GM19372 (cell line): ENCODE results near the gene C10orf53.
"Not testable (repeated sequence)": the region's sequence is repeated elsewhere in the genome, so short reads cannot be mapped to it uniquely, and the experiment has no call there.

ENCODE experiments used
- ATAC-seq: cut with Tn5 transposase; IDR thresholded peaks from one replicate; pipeline ENCODE4 v1.9.1; 2021; ENCODE audit warnings: mild to moderate bottlenecking, low read depth, moderate library complexity; ENCODE audit not compliant: unreplicated experiment

The C10orf53 gene

GRCh38 chr10:49686651-49687050 lies 7.2 kb downstream of the C10orf53 start:
- no peak for ATAC-seq

- ATAC-seq: no peak
Observed at GRCh38 chr10:49688261-49688846, 8.9 kb downstream of the C10orf53 start.

- no peak for ATAC-seq
Observed at GRCh38 chr10:49688920-49689319, 9.5 kb downstream of the C10orf53 start.

GRCh38 chr10:49689882-49690510 lies 10.5 kb downstream of the C10orf53 start:
- no peak for ATAC-seq

GRCh38 chr10:49690698-49691356 lies 11.4 kb downstream of the C10orf53 start:
- no peak for ATAC-seq

GRCh38 chr10:49691588-49691987 lies 12.1 kb downstream of the C10orf53 start:
- ATAC-seq: no peak

GRCh38 chr10:49694466-49694865 lies 15.0 kb downstream of the C10orf53 start:
- ATAC-seq: no peak

- no peak for ATAC-seq
Observed at GRCh38 chr10:49696311-49696710, 16.9 kb downstream of the C10orf53 start.

- no peak for ATAC-seq
Observed at GRCh38 chr10:49698679-49699078, 19.2 kb downstream of the C10orf53 start.

GRCh38 chr10:49700211-49700610 lies 20.8 kb downstream of the C10orf53 start:
- no peak for ATAC-seq

GRCh38 chr10:49700997-49701396 lies 21.5 kb downstream of the C10orf53 start:
- ATAC-seq: no peak

- no peak for ATAC-seq
Observed at GRCh38 chr10:49707585-49707984, 28.1 kb downstream of the C10orf53 start.

- ATAC-seq: no peak
Observed at GRCh38 chr10:49709934-49710333, 30.5 kb downstream of the C10orf53 start.

- ATAC-seq: no peak
Observed at GRCh38 chr10:49710966-49711365, 31.5 kb downstream of the C10orf53 start.

GRCh38 chr10:49711481-49711880 lies 32.0 kb downstream of the C10orf53 start:
- no peak for ATAC-seq

GRCh38 chr10:49713266-49713665 lies 33.8 kb downstream of the C10orf53 start:
- ATAC-seq: no peak

GRCh38 chr10:49715157-49715556 lies 35.7 kb downstream of the C10orf53 start:
- not testable (repeated sequence) for ATAC-seq

GRCh38 chr10:49726593-49726992 lies 47.1 kb downstream of the C10orf53 start:
- no peak for ATAC-seq

GRCh38 chr10:49733866-49734265 lies 54.4 kb downstream of the C10orf53 start:
- no peak for ATAC-seq

GRCh38 chr10:49734676-49735075 lies 55.2 kb downstream of the C10orf53 start:
- ATAC-seq: no peak

GRCh38 chr10:49735161-49735560 lies 55.7 kb downstream of the C10orf53 start:
- ATAC-seq: no peak
